GM23338 (cell line): ENCODE measurements around the gene SORL1-AS1.

Experiments
- ATAC-seq: fragments of 200-7000 bp; cut with Tn5 transposase; 3 replicates; pipeline ENCODE4 v1.9.1; 2020
- DNase-seq: peaks from one replicate; pipeline ENCODE4 v3.0.0-alpha.2; 2015; ENCODE audit warnings: low spot score
- H2AFZ ChIP-seq: fragments of 200-600 bp; sonication (generic); 2 replicates; pipeline ENCODE4 v1.8.0; 2016; ENCODE audit warnings: antibody characterized with exemption, mild to moderate bottlenecking, moderate library complexity
- H3F3A ChIP-seq: fragments of 200-600 bp; sonication (generic); replicated peaks from 2 replicates; pipeline ENCODE4 v1.8.0; 2017; ENCODE audit warnings: antibody characterized with exemption, mixed run types, low read depth
- H3K27ac ChIP-seq: fragments of 200-600 bp; sonication (generic); 2 replicates; pipeline ENCODE4 v1.6.1; 2016; ENCODE audit warnings: low read depth
- H3K27me3 ChIP-seq: fragments of 200-600 bp; sonication (generic); 2 replicates; pipeline ENCODE4 v1.8.0; 2016; ENCODE audit warnings: mild to moderate bottlenecking, mixed run types, moderate library complexity; ENCODE audit not compliant: insufficient read depth
- H3K36me3 ChIP-seq: fragments of 200-600 bp; sonication (generic); 2 replicates; pipeline ENCODE4 v1.8.0; 2016; ENCODE audit warnings: mild to moderate bottlenecking; ENCODE audit not compliant: insufficient read depth
- H3K4me1 ChIP-seq: fragments of 200-600 bp; sonication (generic); 2 replicates; pipeline ENCODE4 v1.8.0; 2016; ENCODE audit warnings: mild to moderate bottlenecking, moderate library complexity; ENCODE audit not compliant: insufficient read depth
- H3K4me2 ChIP-seq: fragments of 200-600 bp; sonication (generic); 2 replicates; pipeline ENCODE4 v1.7.1; 2017; ENCODE audit warnings: mixed run types
- H3K4me3 ChIP-seq: fragments of 200-600 bp; sonication (generic); 2 replicates; pipeline ENCODE4 v1.6.1; 2016; ENCODE audit warnings: mixed run types
- H3K79me2 ChIP-seq: fragments of 200-600 bp; sonication (generic); replicated peaks from 2 replicates; pipeline ENCODE4 v1.8.0; 2017; ENCODE audit warnings: mild to moderate bottlenecking; ENCODE audit not compliant: insufficient read depth
- H3K9me2 ChIP-seq: fragments of 200-600 bp; sonication (generic); 2 replicates; pipeline ENCODE4 v1.8.0; 2017; ENCODE audit not compliant: insufficient read depth
- H4K20me1 ChIP-seq: fragments of 200-600 bp; sonication (generic); replicated peaks from 2 replicates; pipeline ENCODE4 v1.8.0; 2017; ENCODE audit warnings: mild to moderate bottlenecking; ENCODE audit not compliant: insufficient read depth
- H3K27ac Mint-ChIP-seq: 2 replicates; pipeline ENCODE4 v1.8.0; 2020; ENCODE audit warnings: inconsistent platforms, mild to moderate bottlenecking, moderate library complexity, mixed read lengths
- H3K27me3 Mint-ChIP-seq: 3 replicates; pipeline ENCODE4 v1.8.0; 2022; ENCODE audit warnings: low read depth, mild to moderate bottlenecking, moderate library complexity, mixed read lengths, inconsistent platforms; ENCODE audit not compliant: insufficient read depth, poor library complexity
- H3K36me3 Mint-ChIP-seq: 3 replicates; pipeline ENCODE4 v1.8.0; 2021; ENCODE audit warnings: low read depth, mild to moderate bottlenecking, inconsistent platforms, moderate library complexity, mixed read lengths
- H3K4me1 Mint-ChIP-seq: 3 replicates; pipeline ENCODE4 v1.8.0; 2020; ENCODE audit warnings: mild to moderate bottlenecking, inconsistent platforms, mixed read lengths
- H3K4me3 Mint-ChIP-seq: 3 replicates; pipeline ENCODE4 v1.8.0; 2021; ENCODE audit warnings: moderate library complexity, mild to moderate bottlenecking, inconsistent platforms, mixed read lengths
- H3K9me3 Mint-ChIP-seq: 3 replicates; pipeline ENCODE4 v1.8.0; 2020; ENCODE audit warnings: moderate library complexity, mild to moderate bottlenecking, inconsistent platforms, mixed read lengths
- CREB1 ChIP-seq: fragments of 250-450 bp; sonication (Bioruptor Pico); IDR thresholded peaks from 2 replicates; pipeline ENCODE4 v1.5.0; 2020; ENCODE audit warnings: low read depth, mild to moderate bottlenecking, moderate library complexity
- ETS1 ChIP-seq: IDR thresholded peaks from 2 replicates; pipeline ENCODE4 v1.6.1; 2016; ENCODE audit warnings: antibody characterized with exemption
- EZH2 ChIP-seq: fragments of 200-600 bp; sonication (generic); IDR thresholded peaks from one replicate; pipeline ENCODE4 v1.8.0; 2017; ENCODE audit warnings: antibody characterized with exemption, mild to moderate bottlenecking, low read depth; ENCODE audit not compliant: unreplicated experiment
- EZH2phosphoT487 ChIP-seq: fragments of 200-600 bp; sonication (generic); IDR thresholded peaks from one replicate; pipeline ENCODE4 v1.8.1; 2018; ENCODE audit warnings: antibody characterized with exemption; ENCODE audit not compliant: unreplicated experiment
- JUNB ChIP-seq: IDR thresholded peaks from one replicate; pipeline ENCODE4 v1.6.1; 2016; ENCODE audit warnings: antibody characterized with exemption; ENCODE audit not compliant: unreplicated experiment
- NANOG ChIP-seq: IDR thresholded peaks from 2 replicates; pipeline ENCODE4 v1.6.1; 2016; ENCODE audit warnings: antibody characterized with exemption, borderline replicate concordance
- POLR2AphosphoS5 ChIP-seq: IDR thresholded peaks from 2 replicates; pipeline ENCODE4 v1.6.1; 2016; ENCODE audit warnings: antibody characterized with exemption, low read depth
- STAT1 ChIP-seq: IDR thresholded peaks from one replicate; pipeline ENCODE4 v1.6.1; 2016; ENCODE audit warnings: antibody characterized with exemption; ENCODE audit not compliant: unreplicated experiment
- ZNF114 ChIP-seq: fragments of 250-450 bp; sonication (Bioruptor Pico); IDR thresholded peaks from 2 replicates; pipeline ENCODE4 v1.5.0; 2020; ENCODE audit warnings: mild to moderate bottlenecking, moderate library complexity
- ZNF331 ChIP-seq: fragments of 250-450 bp; sonication (Bioruptor Pico); IDR thresholded peaks from 2 replicates; pipeline ENCODE4 v1.5.0; 2020; ENCODE audit warnings: low read depth, mild to moderate bottlenecking, moderate library complexity
- TF ChIP-seq, protein P1 (sequence below), 2 experiments: fragments of 200-600 bp in 1 of 2; sonication (generic) in 1 of 2; conservative IDR thresholded peaks; 2 replicates each; pipeline versions ENCODE4 v1.5.1 to v1.6.1; 2016 to 2017; ENCODE audit warnings: antibody characterized with exemption in 2 of 2, low read depth in 2 of 2, mild to moderate bottlenecking in 2 of 2, moderate library complexity in 1 of 2
- TF ChIP-seq, protein P2 (sequence below): IDR thresholded peaks from one replicate; pipeline ENCODE4 v1.6.1; 2018; ENCODE audit warnings: antibody characterized with exemption; ENCODE audit not compliant: unreplicated experiment
- TF ChIP-seq, protein P3 (sequence below): fragments of 250-450 bp; sonication (Bioruptor Pico); IDR thresholded peaks from 2 replicates; pipeline ENCODE4 v1.5.0; 2020; ENCODE audit warnings: mild to moderate bottlenecking, moderate library complexity

SORL1-AS1 gene

DNA sequence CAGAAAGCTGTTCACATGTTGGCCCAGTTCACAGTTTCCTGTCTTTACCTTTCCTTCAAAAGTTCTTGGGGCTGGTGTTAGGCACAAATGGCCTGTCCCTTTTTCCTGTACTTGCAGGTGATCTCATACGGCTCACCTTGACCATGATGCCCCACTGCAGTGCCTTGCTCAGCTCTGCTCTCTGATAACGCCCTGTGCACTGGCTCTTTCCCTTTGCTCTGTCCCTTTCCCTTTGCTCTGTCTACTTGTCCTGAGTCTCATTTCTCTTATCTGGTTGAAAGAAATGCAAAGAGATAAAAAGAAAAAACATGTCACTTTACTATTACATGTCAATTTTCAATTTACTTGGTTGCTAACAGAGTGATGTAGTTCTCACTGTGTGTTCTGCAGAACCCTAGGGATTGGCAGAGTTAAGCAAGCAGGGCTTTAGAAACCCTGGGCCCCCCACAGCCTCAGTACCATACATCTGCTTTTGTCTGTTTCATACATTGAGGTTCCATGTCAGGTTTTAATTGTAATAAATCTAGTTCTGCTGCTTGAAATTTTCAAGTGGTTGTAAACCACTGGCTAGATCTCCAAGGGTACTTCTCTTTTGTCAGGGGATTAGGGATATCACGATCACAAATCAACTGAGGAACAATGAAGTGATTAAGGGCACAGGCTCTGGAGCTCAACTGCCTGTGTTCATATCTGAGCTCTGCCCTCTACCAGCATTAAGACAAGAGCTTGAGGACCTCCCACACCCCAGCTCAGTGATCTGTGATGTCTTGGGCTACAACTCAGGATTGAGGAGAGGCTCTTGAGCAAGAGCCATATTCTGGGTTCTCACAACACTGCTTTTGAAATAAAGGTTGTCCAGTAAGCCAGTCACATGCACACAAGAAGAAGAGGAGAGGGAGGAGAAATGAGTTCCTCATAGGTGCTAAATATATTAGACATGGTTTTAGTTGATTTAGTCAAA is 16.9 kb downstream of the SORL1-AS1 start:
- H3K4me1 ChIP-seq, result no peaks in the 10 kb centered on the region
- no peak for TF ChIP-seq POLR2AphosphoS5
- no peak for TF ChIP-seq EZH2
- TF ChIP-seq EZH2phosphoT487, result no peak
- TF ChIP-seq STAT1, result no peak
- TF ChIP-seq, protein P1, sequence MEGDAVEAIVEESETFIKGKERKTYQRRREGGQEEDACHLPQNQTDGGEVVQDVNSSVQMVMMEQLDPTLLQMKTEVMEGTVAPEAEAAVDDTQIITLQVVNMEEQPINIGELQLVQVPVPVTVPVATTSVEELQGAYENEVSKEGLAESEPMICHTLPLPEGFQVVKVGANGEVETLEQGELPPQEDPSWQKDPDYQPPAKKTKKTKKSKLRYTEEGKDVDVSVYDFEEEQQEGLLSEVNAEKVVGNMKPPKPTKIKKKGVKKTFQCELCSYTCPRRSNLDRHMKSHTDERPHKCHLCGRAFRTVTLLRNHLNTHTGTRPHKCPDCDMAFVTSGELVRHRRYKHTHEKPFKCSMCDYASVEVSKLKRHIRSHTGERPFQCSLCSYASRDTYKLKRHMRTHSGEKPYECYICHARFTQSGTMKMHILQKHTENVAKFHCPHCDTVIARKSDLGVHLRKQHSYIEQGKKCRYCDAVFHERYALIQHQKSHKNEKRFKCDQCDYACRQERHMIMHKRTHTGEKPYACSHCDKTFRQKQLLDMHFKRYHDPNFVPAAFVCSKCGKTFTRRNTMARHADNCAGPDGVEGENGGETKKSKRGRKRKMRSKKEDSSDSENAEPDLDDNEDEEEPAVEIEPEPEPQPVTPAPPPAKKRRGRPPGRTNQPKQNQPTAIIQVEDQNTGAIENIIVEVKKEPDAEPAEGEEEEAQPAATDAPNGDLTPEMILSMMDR (conservative IDR thresholded peaks at IDR 0.05; ENCODE audit: low read depth in 2 of 2), result no peak
- TF ChIP-seq ETS1, result no peak
- no peak for TF ChIP-seq ZNF114 (CRISPR knock-in tag)
- no peak for TF ChIP-seq JUNB
- TF ChIP-seq, protein P2, sequence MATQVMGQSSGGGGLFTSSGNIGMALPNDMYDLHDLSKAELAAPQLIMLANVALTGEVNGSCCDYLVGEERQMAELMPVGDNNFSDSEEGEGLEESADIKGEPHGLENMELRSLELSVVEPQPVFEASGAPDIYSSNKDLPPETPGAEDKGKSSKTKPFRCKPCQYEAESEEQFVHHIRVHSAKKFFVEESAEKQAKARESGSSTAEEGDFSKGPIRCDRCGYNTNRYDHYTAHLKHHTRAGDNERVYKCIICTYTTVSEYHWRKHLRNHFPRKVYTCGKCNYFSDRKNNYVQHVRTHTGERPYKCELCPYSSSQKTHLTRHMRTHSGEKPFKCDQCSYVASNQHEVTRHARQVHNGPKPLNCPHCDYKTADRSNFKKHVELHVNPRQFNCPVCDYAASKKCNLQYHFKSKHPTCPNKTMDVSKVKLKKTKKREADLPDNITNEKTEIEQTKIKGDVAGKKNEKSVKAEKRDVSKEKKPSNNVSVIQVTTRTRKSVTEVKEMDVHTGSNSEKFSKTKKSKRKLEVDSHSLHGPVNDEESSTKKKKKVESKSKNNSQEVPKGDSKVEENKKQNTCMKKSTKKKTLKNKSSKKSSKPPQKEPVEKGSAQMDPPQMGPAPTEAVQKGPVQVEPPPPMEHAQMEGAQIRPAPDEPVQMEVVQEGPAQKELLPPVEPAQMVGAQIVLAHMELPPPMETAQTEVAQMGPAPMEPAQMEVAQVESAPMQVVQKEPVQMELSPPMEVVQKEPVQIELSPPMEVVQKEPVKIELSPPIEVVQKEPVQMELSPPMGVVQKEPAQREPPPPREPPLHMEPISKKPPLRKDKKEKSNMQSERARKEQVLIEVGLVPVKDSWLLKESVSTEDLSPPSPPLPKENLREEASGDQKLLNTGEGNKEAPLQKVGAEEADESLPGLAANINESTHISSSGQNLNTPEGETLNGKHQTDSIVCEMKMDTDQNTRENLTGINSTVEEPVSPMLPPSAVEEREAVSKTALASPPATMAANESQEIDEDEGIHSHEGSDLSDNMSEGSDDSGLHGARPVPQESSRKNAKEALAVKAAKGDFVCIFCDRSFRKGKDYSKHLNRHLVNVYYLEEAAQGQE, result no peak
- no peak for TF ChIP-seq NANOG
- TF ChIP-seq, protein P3, sequence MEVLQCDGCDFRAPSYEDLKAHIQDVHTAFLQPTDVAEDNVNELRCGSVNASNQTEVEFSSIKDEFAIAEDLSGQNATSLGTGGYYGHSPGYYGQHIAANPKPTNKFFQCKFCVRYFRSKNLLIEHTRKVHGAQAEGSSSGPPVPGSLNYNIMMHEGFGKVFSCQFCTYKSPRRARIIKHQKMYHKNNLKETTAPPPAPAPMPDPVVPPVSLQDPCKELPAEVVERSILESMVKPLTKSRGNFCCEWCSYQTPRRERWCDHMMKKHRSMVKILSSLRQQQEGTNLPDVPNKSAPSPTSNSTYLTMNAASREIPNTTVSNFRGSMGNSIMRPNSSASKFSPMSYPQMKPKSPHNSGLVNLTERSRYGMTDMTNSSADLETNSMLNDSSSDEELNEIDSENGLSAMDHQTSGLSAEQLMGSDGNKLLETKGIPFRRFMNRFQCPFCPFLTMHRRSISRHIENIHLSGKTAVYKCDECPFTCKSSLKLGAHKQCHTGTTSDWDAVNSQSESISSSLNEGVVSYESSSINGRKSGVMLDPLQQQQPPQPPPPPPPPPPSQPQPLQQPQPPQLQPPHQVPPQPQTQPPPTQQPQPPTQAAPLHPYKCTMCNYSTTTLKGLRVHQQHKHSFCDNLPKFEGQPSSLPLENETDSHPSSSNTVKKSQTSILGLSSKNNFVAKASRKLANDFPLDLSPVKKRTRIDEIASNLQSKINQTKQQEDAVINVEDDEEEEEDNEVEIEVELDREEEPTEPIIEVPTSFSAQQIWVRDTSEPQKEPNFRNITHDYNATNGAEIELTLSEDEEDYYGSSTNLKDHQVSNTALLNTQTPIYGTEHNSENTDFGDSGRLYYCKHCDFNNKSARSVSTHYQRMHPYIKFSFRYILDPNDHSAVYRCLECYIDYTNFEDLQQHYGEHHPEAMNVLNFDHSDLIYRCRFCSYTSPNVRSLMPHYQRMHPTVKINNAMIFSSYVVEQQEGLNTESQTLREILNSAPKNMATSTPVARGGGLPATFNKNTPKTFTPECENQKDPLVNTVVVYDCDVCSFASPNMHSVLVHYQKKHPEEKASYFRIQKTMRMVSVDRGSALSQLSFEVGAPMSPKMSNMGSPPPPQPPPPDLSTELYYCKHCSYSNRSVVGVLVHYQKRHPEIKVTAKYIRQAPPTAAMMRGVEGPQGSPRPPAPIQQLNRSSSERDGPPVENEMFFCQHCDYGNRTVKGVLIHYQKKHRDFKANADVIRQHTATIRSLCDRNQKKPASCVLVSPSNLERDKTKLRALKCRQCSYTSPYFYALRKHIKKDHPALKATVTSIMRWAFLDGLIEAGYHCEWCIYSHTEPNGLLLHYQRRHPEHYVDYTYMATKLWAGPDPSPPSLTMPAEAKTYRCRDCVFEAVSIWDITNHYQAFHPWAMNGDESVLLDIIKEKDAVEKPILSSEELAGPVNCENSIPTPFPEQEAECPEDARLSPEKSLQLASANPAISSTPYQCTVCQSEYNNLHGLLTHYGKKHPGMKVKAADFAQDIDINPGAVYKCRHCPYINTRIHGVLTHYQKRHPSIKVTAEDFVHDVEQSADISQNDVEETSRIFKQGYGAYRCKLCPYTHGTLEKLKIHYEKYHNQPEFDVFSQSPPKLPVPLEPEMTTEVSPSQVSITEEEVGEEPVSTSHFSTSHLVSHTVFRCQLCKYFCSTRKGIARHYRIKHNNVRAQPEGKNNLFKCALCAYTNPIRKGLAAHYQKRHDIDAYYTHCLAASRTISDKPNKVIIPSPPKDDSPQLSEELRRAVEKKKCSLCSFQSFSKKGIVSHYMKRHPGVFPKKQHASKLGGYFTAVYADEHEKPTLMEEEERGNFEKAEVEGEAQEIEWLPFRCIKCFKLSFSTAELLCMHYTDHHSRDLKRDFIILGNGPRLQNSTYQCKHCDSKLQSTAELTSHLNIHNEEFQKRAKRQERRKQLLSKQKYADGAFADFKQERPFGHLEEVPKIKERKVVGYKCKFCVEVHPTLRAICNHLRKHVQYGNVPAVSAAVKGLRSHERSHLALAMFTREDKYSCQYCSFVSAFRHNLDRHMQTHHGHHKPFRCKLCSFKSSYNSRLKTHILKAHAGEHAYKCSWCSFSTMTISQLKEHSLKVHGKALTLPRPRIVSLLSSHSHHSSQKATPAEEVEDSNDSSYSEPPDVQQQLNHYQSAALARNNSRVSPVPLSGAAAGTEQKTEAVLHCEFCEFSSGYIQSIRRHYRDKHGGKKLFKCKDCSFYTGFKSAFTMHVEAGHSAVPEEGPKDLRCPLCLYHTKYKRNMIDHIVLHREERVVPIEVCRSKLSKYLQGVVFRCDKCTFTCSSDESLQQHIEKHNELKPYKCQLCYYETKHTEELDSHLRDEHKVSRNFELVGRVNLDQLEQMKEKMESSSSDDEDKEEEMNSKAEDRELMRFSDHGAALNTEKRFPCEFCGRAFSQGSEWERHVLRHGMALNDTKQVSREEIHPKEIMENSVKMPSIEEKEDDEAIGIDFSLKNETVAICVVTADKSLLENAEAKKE, result no peak
- TF ChIP-seq ZNF331 (CRISPR knock-in tag), result no peak
- TF ChIP-seq CREB1 (CRISPR knock-in tag), result no peak
- H2AFZ ChIP-seq, result no peak overlapping the region
- ATAC-seq (no peak; the same call in 2 of the 3 replicates), DNase-seq (no peak)
- no peaks in the 10 kb centered on the region for H3K79me2 ChIP-seq
- H3K36me3 Mint-ChIP-seq, result no peaks in the 10 kb centered on the region
- H3F3A ChIP-seq, result no peaks in the 10 kb centered on the region
- peaks cover 4% of the 10 kb centered on the region; the same call in 2 of the 3 replicates for H3K4me1 Mint-ChIP-seq
- no peaks in the 10 kb centered on the region for H3K27me3 ChIP-seq
- H3K36me3 ChIP-seq, result no peaks in the 10 kb centered on the region
- no peak overlapping the region for H3K4me3 ChIP-seq
- no peaks in the 10 kb centered on the region for H3K9me3 Mint-ChIP-seq
- no peak overlapping the region for H3K4me3 Mint-ChIP-seq
- H3K27me3 Mint-ChIP-seq, result no peaks in the 10 kb centered on the region
- no peak overlapping the region for H3K4me2 ChIP-seq
- no peaks in the 10 kb centered on the region for H4K20me1 ChIP-seq
- no peak overlapping the region for H3K27ac ChIP-seq
- peaks cover 9% of the 10 kb centered on the region; the same call in 1 of the 2 replicates for H3K9me2 ChIP-seq
- H3K27ac Mint-ChIP-seq, result no peak overlapping the region
